Spleen (tissue), 7 donors: ENCODE data around the gene MTG2.

Experiments used
- CTCF ChIP-seq, 11 experiments: fragments of 200-600 bp in 7 of 11; fragments of 450-650 bp in 4 of 11; sonication (generic) in 4 of 11; IDR thresholded peaks in 8 of 11; conservative IDR thresholded peaks in 3 of 11; 1 replicate in 7 of 11; 2 replicates in 4 of 11; pipeline versions ENCODE4 v1.4.0 to v1.8.0; 2016 to 2021; ENCODE audit warnings: antibody characterized with exemption in 11 of 11, inconsistent platforms in 4 of 11, mild to moderate bottlenecking in 1 of 11
- POLR2AphosphoS5 ChIP-seq, 3 donors: sonication (generic); formaldehyde crosslinking; IDR thresholded peaks; one replicate each; pipeline ENCODE4 v1.5.1; 2017; ENCODE audit warnings: antibody characterized with exemption in 3 of 3
- donor health status: DM: no; HTN: no; CAD: no; lungs with moderate emphysema.
- donor health status: DM: no; HTN: no; CAD: no.
- donor health status: DM: no; HTN: no; CAD: no.

- TF ChIP-seq CTCF (IDR thresholded peaks at IDR 0.05 in 8 of 11, conservative IDR thresholded peaks at IDR 0.05 in 3 of 11) (no peak), POLR2AphosphoS5 (IDR thresholded peaks at IDR 0.05) (no peak)
These were observed 46.2 kb downstream of the MTG2 start for GRCh38 chr20:62228982-62229545.
